Right renal cortex interstitium (tissue), 3 donors: ENCODE measurements around the gene DUSP9. TPM values are rescaled to one million over a fixed set of nuclear protein-coding genes. Genes with fewer than 3 reads are reported as not detected.
"Not testable (repeated sequence)": the region's sequence is repeated elsewhere in the genome, so short reads cannot be mapped to it uniquely, and the experiment has no call there.

Source experiments
- DNase-seq, 3 donors: peaks; one replicate each; pipeline ENCODE4 v3.0.0-alpha.2; 2013; ENCODE audit warnings: low read depth in 3 of 3, low spot score in 2 of 3
- polyA plus RNA-seq, 3 donors: library from polyadenylated mRNA; unstranded; fragments of 120-200 nt; gene quantifications; one replicate each; pipeline ENCODE4 v1.2.1, GENCODE V29; 2013; ENCODE audit not compliant: insufficient read length in 3 of 3

Gene DUSP9
- polyA plus RNA-seq, 3 donors, result 37.8 to 46.1 (median 41.7) TPM

DNA sequence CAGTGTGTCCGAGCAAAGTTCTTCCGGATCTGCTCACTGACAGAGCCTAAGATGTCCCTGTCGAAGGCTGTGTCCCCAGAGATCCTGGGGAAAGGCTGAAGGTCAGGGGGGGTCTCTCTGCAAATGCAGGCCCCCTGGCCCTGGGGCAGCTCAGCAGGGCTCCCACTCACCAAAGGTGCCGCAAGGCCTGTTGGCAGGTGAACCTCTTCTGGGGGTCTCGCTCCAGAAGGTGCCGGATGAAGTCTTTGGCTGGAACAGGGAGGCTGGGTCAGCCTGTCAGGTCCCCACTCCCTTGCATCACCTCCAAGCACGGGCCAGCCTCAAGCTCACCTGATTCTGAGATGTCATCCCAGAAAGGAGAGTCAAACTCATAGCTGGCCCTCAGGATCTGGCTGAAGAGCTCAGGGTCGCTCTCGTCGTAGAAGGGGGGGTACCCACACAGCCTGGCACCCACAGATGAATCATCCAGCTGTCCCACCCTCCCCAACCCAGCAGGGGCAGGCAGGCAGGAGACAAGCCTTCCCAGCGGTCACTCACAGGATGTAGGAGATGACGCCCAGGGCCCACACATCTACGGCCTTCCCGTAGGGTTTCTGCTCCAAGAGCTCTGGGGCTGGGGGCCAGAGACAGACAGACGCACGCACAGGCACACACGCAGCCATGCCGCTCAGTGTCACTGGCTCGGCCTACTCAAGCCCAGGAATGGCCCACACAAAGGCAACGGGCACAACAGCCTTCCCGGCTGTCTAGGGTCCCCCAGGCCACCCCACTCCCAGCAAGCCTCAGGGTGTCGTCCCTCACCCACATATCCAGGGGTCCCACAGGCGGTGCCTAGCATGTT, 24.0 kb downstream of the DUSP9 start:
- DNase-seq, result no peak

GRCh38 chrX:153671589-153672530, 24.9 kb downstream of the DUSP9 start:
- no peak for DNase-seq

GRCh38 chrX:153672531-153673427, 25.8 kb downstream of the DUSP9 start:
- DNase-seq, result no peak

- no peak for DNase-seq
Observed at GRCh38 chrX:153673428-153674218, 26.6 kb downstream of the DUSP9 start, which contains the start of gene PNCK. PNCK (minus strand) TSS chrX:153673813; CDS start chrX:153673076, 737 bp downstream.

- no peak for DNase-seq
Observed at GRCh38 chrX:153674219-153674851, 27.3 kb downstream of the DUSP9 start.

DNA sequence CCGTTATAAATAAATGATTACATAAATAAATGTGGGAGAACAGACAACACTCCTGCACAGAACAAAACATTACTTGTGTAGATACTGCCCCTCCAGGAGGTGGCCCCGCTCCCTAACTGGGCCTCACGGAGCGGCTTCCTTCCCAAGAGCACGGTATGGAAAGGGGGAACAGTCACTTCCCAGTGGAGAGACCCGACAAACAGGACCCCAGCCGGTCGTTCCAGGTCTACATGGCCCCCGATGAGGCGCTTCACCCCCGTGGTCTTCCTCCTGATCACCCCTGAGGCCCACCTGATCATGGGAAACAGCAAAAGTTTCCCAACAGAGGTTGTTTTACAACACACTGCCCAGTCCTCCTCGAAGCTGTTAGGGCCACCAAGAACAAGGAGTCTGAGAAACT, 34.2 kb downstream of the DUSP9 start:
- no peak for DNase-seq

- not testable (repeated sequence) for DNase-seq
Observed at GRCh38 chrX:153683486-153683885, 36.5 kb downstream of the DUSP9 start.

DNA sequence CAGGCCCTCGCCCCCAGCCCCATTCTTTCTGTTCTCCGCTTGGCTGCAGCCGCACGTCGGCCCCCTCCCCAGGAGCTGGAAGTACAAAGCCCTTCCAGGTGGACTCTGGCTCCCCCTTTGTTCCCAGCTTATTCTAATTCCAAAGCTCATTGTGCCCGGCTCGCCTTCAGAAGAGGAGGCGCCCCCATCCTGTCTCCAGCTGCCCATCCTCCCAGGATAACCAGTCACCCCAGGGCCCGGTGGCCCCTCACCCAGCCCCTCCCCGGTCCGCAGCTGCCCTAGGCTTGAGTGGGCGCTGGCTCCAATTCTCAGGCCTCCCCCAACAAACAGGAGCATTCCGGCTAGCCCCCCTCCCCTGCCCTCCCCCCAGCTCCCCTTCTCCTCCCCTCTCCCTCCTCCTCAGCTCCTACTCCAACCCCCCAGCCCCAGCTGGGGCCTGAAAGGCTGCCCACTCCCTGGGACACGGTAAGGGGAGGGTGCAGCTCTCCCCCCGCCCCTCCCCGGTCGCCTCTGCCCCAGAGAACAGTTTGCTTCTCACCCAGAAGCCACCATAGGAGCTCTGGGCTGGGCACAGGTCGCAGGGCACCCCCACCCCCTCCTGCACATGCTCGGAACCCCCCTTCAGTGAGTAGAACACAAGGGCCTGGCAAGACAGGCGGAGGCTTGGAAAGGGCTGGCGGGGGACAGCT, 37.6 kb downstream of the DUSP9 start:
- no peak for DNase-seq

DNA sequence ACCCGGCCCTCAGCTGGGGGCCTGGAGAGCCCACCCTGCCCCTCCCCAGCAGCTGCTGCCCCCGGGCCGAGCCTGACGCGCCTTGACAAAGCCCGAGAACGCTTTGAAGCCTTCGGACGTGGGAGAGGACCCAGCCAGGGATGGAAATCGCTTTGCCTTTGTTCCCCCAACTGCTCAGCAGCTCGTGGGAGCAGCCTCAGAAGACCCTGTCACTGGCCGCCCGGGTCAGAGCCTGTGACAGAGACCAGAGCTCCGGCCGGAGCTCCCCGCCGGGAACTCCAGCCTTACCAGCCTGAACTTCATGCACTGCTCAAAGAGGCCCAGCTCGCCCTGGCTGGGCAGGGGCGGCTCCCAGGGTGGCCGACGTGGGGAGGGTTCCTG, 38.1 kb downstream of the DUSP9 start:
- no peak for DNase-seq

- DNase-seq, result no peak
Observed at GRCh38 chrX:153685751-153686696, 39.0 kb downstream of the DUSP9 start.

DNA sequence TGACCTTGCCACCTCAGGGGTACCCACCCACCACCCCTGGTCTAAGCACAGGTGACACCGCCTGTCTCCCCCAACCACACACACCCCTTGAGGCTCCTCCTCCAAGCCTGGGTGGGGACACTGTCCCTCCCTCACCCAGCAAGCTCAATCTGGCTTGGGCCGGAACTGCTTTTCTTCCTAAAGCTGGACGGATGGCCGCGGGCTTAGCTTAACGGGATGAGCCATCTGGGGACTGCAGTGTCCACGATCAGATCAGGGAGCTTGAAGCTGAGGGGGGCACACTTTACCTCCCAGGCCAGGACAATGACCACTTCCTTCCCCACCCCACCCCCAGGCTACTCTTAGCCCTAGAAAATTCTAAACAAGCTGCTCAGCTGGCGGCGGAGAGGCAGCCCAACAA, 39.7 kb downstream of the DUSP9 start:
- no peak for DNase-seq

- no peak for DNase-seq
Observed at GRCh38 chrX:153687121-153688039, 40.4 kb downstream of the DUSP9 start, which contains the start of gene SLC6A8. SLC6A8 (plus strand) TSS chrX:153687926; CDS start chrX:153688575, 649 bp downstream.

DNA sequence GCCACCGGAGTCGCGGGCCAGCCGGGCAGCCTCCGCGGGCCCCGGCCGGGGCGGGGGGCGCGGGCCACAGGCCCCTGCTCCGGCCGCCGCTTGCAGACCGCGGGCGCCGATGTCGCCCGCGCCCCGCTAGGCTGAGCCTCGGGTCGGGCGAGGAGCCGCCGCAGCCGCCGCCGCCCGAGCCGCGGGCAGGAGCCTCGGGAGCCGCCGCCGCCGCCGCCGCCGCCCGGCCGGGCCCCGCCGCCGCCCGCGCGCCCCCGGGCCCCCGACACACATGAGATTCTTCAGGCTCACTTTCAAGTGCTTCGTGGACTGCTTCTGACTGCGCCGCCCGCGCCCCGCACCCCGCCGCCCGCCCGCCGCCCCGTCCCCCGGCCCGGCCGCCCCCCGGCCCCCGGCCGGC, 41.1 kb downstream of the DUSP9 start:
- no peak for DNase-seq

GRCh38 chrX:153688506-153688905, 41.5 kb downstream of the DUSP9 start:
- no peak for DNase-seq

GRCh38 chrX:153688911-153689590, 42.0 kb downstream of the DUSP9 start:
- DNase-seq, result no peak
